ENCODE measurements around the gene WDR91.
A peak's percentile ranks its signal among the peaks of the same experiment; 100 is the strongest.
"Not testable (repeated sequence)": the region's sequence is repeated elsewhere in the genome, so short reads cannot be mapped to it uniquely, and the experiment has no call there.

The WDR91 gene

GRCh38 chr7:135211946-135212685, 790 bp upstream of the WDR91 start:
- no CpG with 5 or more reads among the region's 30 CpGs for WGBS (ENCODE audit: extremely low coverage, insufficient coverage, insufficient read length)
- H3K79me1 ChIP-seq (ENCODE audit: low read length): peaks cover 16% of the 10 kb centered on the region

GRCh38 chr7:135210888-135211178, 493 bp downstream of the WDR91 start:
- Histone ChIP-seq H3K36me3 (ENCODE audit: control insufficient read depth in 1 of 2, insufficient read depth in 2 of 2, low read length in 2 of 2) (peaks cover 2% of the 10 kb centered on the region in 2 experiments), H3K23ac (ENCODE audit: low read length) (no peak overlapping the region), H2BK5ac (ENCODE audit: low read depth, low read length, poor library complexity) (peak overlapping the region; percentile 53), H3K4me2 (ENCODE audit: low read length) (peak overlapping the region; percentile 72), H4K91ac (ENCODE audit: low read depth, low read length) (peak overlapping the region; percentile 87), H3K9ac (ENCODE audit: low read length) (peak overlapping the region; percentile 88), H4K12ac (ENCODE audit: low read depth, low read length) (peak overlapping the region; percentile 71), H3K79me1 (ENCODE audit: low read length) (peaks cover 16% of the 10 kb centered on the region), H2BK120ac (ENCODE audit: insufficient read depth, low read length, poor library complexity) (peak overlapping the region; percentile 84), H3K27me3 (ENCODE audit: insufficient read depth, low read length) (no peaks in the 10 kb centered on the region), H3K18ac (ENCODE audit: low read length) (peak overlapping the region; percentile 96), H2AK5ac (ENCODE audit: low read length) (no peak overlapping the region), H3K4ac (ENCODE audit: low read depth, low read length) (peak overlapping the region; percentile 84), H4K8ac (ENCODE audit: low read depth, low read length) (peak overlapping the region; percentile 94), H2AFZ (ENCODE audit: insufficient read depth, low read length, poor library complexity) (peak overlapping the region; percentile 87), H3K4me1 (ENCODE audit: control insufficient read depth in 1 of 2, insufficient read depth in 2 of 2, low read length in 2 of 2) (peaks cover 30 to 34% of the 10 kb centered on the region in 2 experiments), H3K79me2 (ENCODE audit: control insufficient read depth, insufficient read depth, low read length, poor library complexity) (peaks cover 9% of the 10 kb centered on the region), H3K14ac (ENCODE audit: low read length) (peak overlapping the region; percentile 95), H3K4me3 (ENCODE audit: low read depth, low read length) (peak overlapping the region; percentile 95), H3K27ac (ENCODE audit: low read depth, low read length) (no peak overlapping the region), H3K9me3 (ENCODE audit: insufficient read depth, low read depth, low read length) (no peaks in the 10 kb centered on the region), H2BK12ac (ENCODE audit: low read length) (peak overlapping the region; percentile 85)
- DNase-seq: peak in 1 of 2 donors; percentile 26
- no CpG with 5 or more reads among the region's 13 CpGs for WGBS (ENCODE audit: extremely low coverage, insufficient coverage, insufficient read length)

More at GRCh38 chr7:135211946-135212685, 790 bp upstream of the WDR91 start:
- Histone ChIP-seq H4K91ac (ENCODE audit: low read depth, low read length) (peak overlapping the region; percentile 72), H2BK120ac (ENCODE audit: insufficient read depth, low read length, poor library complexity) (peak overlapping the region; percentile 62), H3K4ac (ENCODE audit: low read depth, low read length) (peak overlapping the region; percentile 38), H4K8ac (ENCODE audit: low read depth, low read length) (peak overlapping the region; percentile 75), H3K27ac (ENCODE audit: low read depth, low read length) (peak overlapping the region; percentile 4), H3K4me1 (ENCODE audit: control insufficient read depth in 1 of 2, insufficient read depth in 2 of 2, low read length in 2 of 2) (peaks cover 30 to 34% of the 10 kb centered on the region in 2 experiments), H3K4me3 (ENCODE audit: low read depth, low read length) (peak overlapping the region; percentile 71), H2BK5ac (ENCODE audit: low read depth, low read length, poor library complexity) (peak overlapping the region; percentile 73), H3K14ac (ENCODE audit: low read length) (peak overlapping the region; percentile 73), H3K4me2 (ENCODE audit: low read length) (peak overlapping the region; percentile 55), H3K18ac (ENCODE audit: low read length) (peak overlapping the region; percentile 71), H4K12ac (ENCODE audit: low read depth, low read length) (peak overlapping the region; percentile 57), H2BK12ac (ENCODE audit: low read length) (peak overlapping the region; percentile 46), H2AFZ (ENCODE audit: insufficient read depth, low read length, poor library complexity) (peak overlapping the region; percentile 80)
- H3K23ac ChIP-seq (ENCODE audit: low read length); H3K27me3 ChIP-seq (ENCODE audit: insufficient read depth, low read length); H3K9me3 ChIP-seq (ENCODE audit: insufficient read depth, low read depth, low read length); H2AK5ac ChIP-seq (ENCODE audit: low read length); H3K9ac ChIP-seq (ENCODE audit: low read length); H3K79me2 ChIP-seq (ENCODE audit: control insufficient read depth, insufficient read depth, low read length, poor library complexity); H3K36me3 ChIP-seq (ENCODE audit: control insufficient read depth in 1 of 2, insufficient read depth in 2 of 2, low read length in 2 of 2): not testable (repeated sequence)
- peak; percentile 17 to 66 for DNase-seq

GRCh38 chr7:135209225-135209834, 2.0 kb downstream of the WDR91 start:
- Histone ChIP-seq H2AK5ac (ENCODE audit: low read length) (no peak overlapping the region), H2BK5ac (ENCODE audit: low read depth, low read length, poor library complexity) (no peak overlapping the region), H3K4me2 (ENCODE audit: low read length) (no peak overlapping the region), H3K18ac (ENCODE audit: low read length) (no peak overlapping the region), H4K8ac (ENCODE audit: low read depth, low read length) (no peak overlapping the region), H2BK12ac (ENCODE audit: low read length) (no peak overlapping the region), H4K12ac (ENCODE audit: low read depth, low read length) (no peak overlapping the region), H3K27ac (ENCODE audit: low read depth, low read length) (no peak overlapping the region), H3K36me3 (ENCODE audit: control insufficient read depth in 1 of 2, insufficient read depth in 2 of 2, low read length in 2 of 2) (peaks cover 5 to 8% of the 10 kb centered on the region in 2 experiments), H3K4ac (ENCODE audit: low read depth, low read length) (no peak overlapping the region), H3K79me2 (ENCODE audit: control insufficient read depth, insufficient read depth, low read length, poor library complexity) (peaks cover 9% of the 10 kb centered on the region), H4K91ac (ENCODE audit: low read depth, low read length) (no peak overlapping the region), H2BK120ac (ENCODE audit: insufficient read depth, low read length, poor library complexity) (no peak overlapping the region), H3K9me3 (ENCODE audit: insufficient read depth, low read depth, low read length) (no peaks in the 10 kb centered on the region), H2AFZ (ENCODE audit: insufficient read depth, low read length, poor library complexity) (no peak overlapping the region), H3K79me1 (ENCODE audit: low read length) (peaks cover 16% of the 10 kb centered on the region), H3K4me3 (ENCODE audit: low read depth, low read length) (no peak overlapping the region), H3K4me1 (ENCODE audit: control insufficient read depth in 1 of 2, insufficient read depth in 2 of 2, low read length in 2 of 2) (peaks cover 34 to 38% of the 10 kb centered on the region in 2 experiments), H3K23ac (ENCODE audit: low read length) (no peak overlapping the region), H3K27me3 (ENCODE audit: insufficient read depth, low read length) (no peaks in the 10 kb centered on the region), H3K9ac (ENCODE audit: low read length) (no peak overlapping the region), H3K14ac (ENCODE audit: low read length) (no peak overlapping the region)
- DNase-seq: no peak
- no CpG with 5 or more reads among the region's 7 CpGs for WGBS (ENCODE audit: extremely low coverage, insufficient coverage, insufficient read length)

GRCh38 chr7:135208102-135208793, 3.1 kb downstream of the WDR91 start:
- no peaks in the 10 kb centered on the region for H3K9me3 ChIP-seq (ENCODE audit: insufficient read depth, low read depth, low read length)
- no CpG with 5 or more reads among the region's 6 CpGs for WGBS (ENCODE audit: extremely low coverage, insufficient coverage, insufficient read length)
- peak overlapping the region; percentile 31 for H3K14ac ChIP-seq (ENCODE audit: low read length)
- peak overlapping the region; percentile 74 for H3K18ac ChIP-seq (ENCODE audit: low read length)
- no peak overlapping the region for H3K4ac ChIP-seq (ENCODE audit: low read depth, low read length)
- H3K4me2 ChIP-seq (ENCODE audit: low read length): no peak overlapping the region
- H3K23ac ChIP-seq (ENCODE audit: low read length): no peak overlapping the region
- H3K79me1 ChIP-seq (ENCODE audit: low read length): peaks cover 16% of the 10 kb centered on the region
- H3K36me3 ChIP-seq (ENCODE audit: control insufficient read depth in 1 of 2, insufficient read depth in 2 of 2, low read length in 2 of 2): peaks cover 13% of the 10 kb centered on the region in 2 experiments
- peak overlapping the region; percentile 52 for H2BK12ac ChIP-seq (ENCODE audit: low read length)
- peak overlapping the region; percentile 28 for H2BK5ac ChIP-seq (ENCODE audit: low read depth, low read length, poor library complexity)
- H2AK5ac ChIP-seq (ENCODE audit: low read length): no peak overlapping the region
- H3K9ac ChIP-seq (ENCODE audit: low read length): no peak overlapping the region
- peak overlapping the region; percentile 20 for H4K12ac ChIP-seq (ENCODE audit: low read depth, low read length)
- H3K4me1 ChIP-seq (ENCODE audit: control insufficient read depth in 1 of 2, insufficient read depth in 2 of 2, low read length in 2 of 2): peaks cover 30 to 32% of the 10 kb centered on the region in 2 experiments
- no peaks in the 10 kb centered on the region for H3K27me3 ChIP-seq (ENCODE audit: insufficient read depth, low read length)
- peaks cover 9% of the 10 kb centered on the region for H3K79me2 ChIP-seq (ENCODE audit: control insufficient read depth, insufficient read depth, low read length, poor library complexity)
- H4K91ac ChIP-seq (ENCODE audit: low read depth, low read length): peak overlapping the region; percentile 70
- H2AFZ ChIP-seq (ENCODE audit: insufficient read depth, low read length, poor library complexity): no peak overlapping the region
- H3K4me3 ChIP-seq (ENCODE audit: low read depth, low read length): no peak overlapping the region
- no peak overlapping the region for H3K27ac ChIP-seq (ENCODE audit: low read depth, low read length)
- no peak overlapping the region for H4K8ac ChIP-seq (ENCODE audit: low read depth, low read length)
- DNase-seq: no peak
- H2BK120ac ChIP-seq (ENCODE audit: insufficient read depth, low read length, poor library complexity): peak overlapping the region; percentile 35

All from trophoblast cell (in vitro differentiated cells and primary cell).